Esophagus (tissue), 2 donors: ENCODE measurements around the gene PRSS56. TPM values are rescaled to one million over a fixed set of nuclear protein-coding genes. Genes with fewer than 3 reads are reported as not detected.

ENCODE experiments used
- H3K27ac ChIP-seq, 2 donors: one replicate each; pipeline ENCODE4 v1.5.1; 2013; ENCODE audit warnings: low read depth in 2 of 2, mild to moderate bottlenecking in 2 of 2, inconsistent platforms in 1 of 2, low read length in 1 of 2, moderate library complexity in 1 of 2
- H3K27me3 ChIP-seq, 2 donors: one replicate each; pipeline ENCODE4 v1.6.1; 2013; ENCODE audit warnings: low read length in 2 of 2, control low read depth in 1 of 2, mild to moderate bottlenecking in 1 of 2; ENCODE audit not compliant: insufficient read depth in 2 of 2, control insufficient read depth in 1 of 2
- H3K36me3 ChIP-seq, 2 donors: one replicate each; pipeline ENCODE4 v1.6.1; 2013; ENCODE audit warnings: low read length in 1 of 2; ENCODE audit not compliant: control insufficient read depth in 2 of 2, insufficient read depth in 2 of 2
- H3K4me1 ChIP-seq, 2 donors: one replicate each; pipeline ENCODE4 v1.6.1; 2013; ENCODE audit warnings: low read length in 1 of 2; ENCODE audit not compliant: control insufficient read depth in 2 of 2, insufficient read depth in 2 of 2
- H3K4me3 ChIP-seq, 2 donors: one replicate each; pipeline ENCODE4 v1.5.1; 2013; ENCODE audit warnings: low read length in 2 of 2, mild to moderate bottlenecking in 2 of 2, low read depth in 1 of 2, moderate library complexity in 1 of 2
- H3K9me3 ChIP-seq, 2 donors: one replicate each; pipeline ENCODE4 v1.6.1; 2013; ENCODE audit warnings: mild to moderate bottlenecking in 2 of 2, low read depth in 1 of 2, low read length in 1 of 2, moderate library complexity in 1 of 2; ENCODE audit not compliant: control insufficient read depth in 2 of 2, insufficient read depth in 1 of 2
- WGBS, 2 donors: extraction: QIAGEN DNeasy Blood & Tissue Kit; methylation state at CpG; one replicate each; pipeline ENCODE4 v1.1.7; 2013; 5-methylcytosine and 5-hydroxymethylcytosine counted together
- polyA plus RNA-seq, 2 donors: library from polyadenylated mRNA; stranded (reverse); fragments of 200-250 nt; gene quantifications; one replicate each; pipeline ENCODE4 v1.2.3, GENCODE V29; 2013
- donor health status: healthy with polysubstance abuse.
- donor health status: Bipolar disorder and iron deficiency.

The PRSS56 gene
- polyA plus RNA-seq, 2 donors = not detected

- Histone ChIP-seq H3K4me1 (no peaks in the 10 kb centered on the region), H3K36me3 (no peaks in the 10 kb centered on the region), H3K9me3 (no peaks in the 10 kb centered on the region), H3K4me3 (no peak overlapping the region), H3K27me3 (peaks cover 9 to 19% of the 10 kb centered on the region in 2 donors), H3K27ac (no peak overlapping the region)
- WGBS, 2 donors = 62 to 70% methylated on average over 8 of the region's 8 CpGs
These were observed 27.8 kb upstream of the PRSS56 start for GRCh38 chr2:232492236-232492848.

- Histone ChIP-seq H3K27me3 (peaks cover 5 to 12% of the 10 kb centered on the region in 2 donors), H3K27ac (no peak overlapping the region), H3K9me3 (no peaks in the 10 kb centered on the region), H3K36me3 (no peaks in the 10 kb centered on the region), H3K4me3 (no peak overlapping the region), H3K4me1 (no peaks in the 10 kb centered on the region)
- 85 to 86% methylated on average over 24 of the region's 24 CpGs for WGBS, 2 donors
These were observed 27.1 kb upstream of the PRSS56 start for GRCh38 chr2:232492963-232493700.

DNA sequence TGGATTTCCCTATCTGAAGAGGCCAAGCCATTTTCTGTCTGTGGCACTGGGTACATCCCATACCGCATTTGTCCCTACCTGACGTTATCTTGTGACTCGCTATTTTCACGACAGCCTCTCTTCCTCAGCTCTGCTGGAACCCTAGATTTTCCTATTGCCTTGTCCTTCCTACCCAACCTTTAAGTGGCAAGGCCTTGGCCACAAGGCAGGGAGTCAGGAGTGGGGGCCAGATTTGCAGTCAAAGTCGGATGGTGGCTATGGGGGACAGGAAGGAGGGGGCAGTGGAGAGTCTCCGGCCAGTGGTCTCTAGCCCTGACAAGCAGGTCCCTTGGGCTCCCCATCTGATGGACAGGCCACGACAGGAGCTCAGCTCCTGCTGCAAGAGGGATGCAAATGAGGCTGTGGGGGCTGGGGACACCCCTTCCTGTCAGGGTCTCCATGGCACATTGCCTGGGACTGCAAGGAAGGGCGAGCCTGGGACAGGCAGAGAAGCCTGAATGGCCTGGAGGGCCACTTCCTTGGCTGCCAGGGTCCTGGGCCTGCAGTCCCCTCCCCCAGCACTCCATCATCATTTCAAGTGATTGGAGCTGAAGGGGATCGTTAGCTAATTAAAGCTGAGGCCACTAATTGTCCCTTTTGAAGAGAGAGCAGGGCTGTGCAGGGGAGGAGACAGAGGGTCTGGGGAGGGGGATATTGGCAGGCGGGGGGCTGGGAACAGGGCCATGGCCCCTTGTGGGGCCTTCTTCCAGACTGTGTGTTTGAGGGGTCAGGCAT, 26.3 kb upstream of the PRSS56 start:
- Histone ChIP-seq H3K27me3 (peaks cover 0 to 6% of the 10 kb centered on the region in 2 donors), H3K9me3 (no peaks in the 10 kb centered on the region), H3K36me3 (no peaks in the 10 kb centered on the region), H3K27ac (no peak overlapping the region), H3K4me1 (no peaks in the 10 kb centered on the region), H3K4me3 (no peak overlapping the region)
- 78 to 84% methylated on average over 10 of the region's 10 CpGs for WGBS, 2 donors

- Histone ChIP-seq H3K36me3 (no peaks in the 10 kb centered on the region), H3K4me3 (no peak overlapping the region), H3K27ac (no peak overlapping the region), H3K4me1 (no peaks in the 10 kb centered on the region), H3K9me3 (no peaks in the 10 kb centered on the region), H3K27me3 (peaks cover 0 to under 1% of the 10 kb centered on the region in 2 donors)
- 76 to 77% methylated on average over 5 of the region's 5 CpGs for WGBS, 2 donors
These were observed 25.6 kb upstream of the PRSS56 start for GRCh38 chr2:232494542-232494941.

DNA sequence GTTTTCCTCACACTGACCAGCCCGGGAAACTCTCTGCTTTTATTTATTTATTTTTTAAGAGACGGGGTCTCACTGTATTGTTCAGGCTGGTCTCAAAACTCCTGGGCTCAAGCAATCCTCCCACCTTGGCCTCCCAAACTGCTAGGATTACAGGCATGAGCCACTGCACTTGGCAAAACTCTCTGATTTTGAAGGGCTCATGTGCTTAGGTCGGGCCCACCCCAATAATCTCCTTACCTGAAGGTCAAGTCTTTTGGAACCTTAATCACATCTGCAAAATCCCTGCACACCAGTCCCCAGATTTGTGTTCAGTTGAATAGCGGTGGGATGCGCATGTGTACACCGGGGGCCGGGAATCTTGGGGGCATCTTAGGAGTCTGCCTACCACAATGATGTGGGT, 24.9 kb upstream of the PRSS56 start:
- Histone ChIP-seq H3K36me3 (no peaks in the 10 kb centered on the region), H3K27me3 (no peaks in the 10 kb centered on the region), H3K4me3 (no peak overlapping the region), H3K4me1 (no peaks in the 10 kb centered on the region), H3K27ac (no peak overlapping the region), H3K9me3 (no peaks in the 10 kb centered on the region)
- WGBS, 2 donors = 89% methylated on average over 7 of the region's 7 CpGs

- no peaks in the 10 kb centered on the region for H3K36me3 ChIP-seq
- 72 to 74% methylated on average over 20 of the region's 20 CpGs for WGBS, 2 donors
- no peak overlapping the region for H3K27ac ChIP-seq
- no peak overlapping the region for H3K4me3 ChIP-seq
- H3K9me3 ChIP-seq = no peaks in the 10 kb centered on the region
- H3K4me1 ChIP-seq = no peaks in the 10 kb centered on the region
- no peaks in the 10 kb centered on the region for H3K27me3 ChIP-seq
These were observed 23.5 kb upstream of the PRSS56 start for GRCh38 chr2:232496501-232497270.

DNA sequence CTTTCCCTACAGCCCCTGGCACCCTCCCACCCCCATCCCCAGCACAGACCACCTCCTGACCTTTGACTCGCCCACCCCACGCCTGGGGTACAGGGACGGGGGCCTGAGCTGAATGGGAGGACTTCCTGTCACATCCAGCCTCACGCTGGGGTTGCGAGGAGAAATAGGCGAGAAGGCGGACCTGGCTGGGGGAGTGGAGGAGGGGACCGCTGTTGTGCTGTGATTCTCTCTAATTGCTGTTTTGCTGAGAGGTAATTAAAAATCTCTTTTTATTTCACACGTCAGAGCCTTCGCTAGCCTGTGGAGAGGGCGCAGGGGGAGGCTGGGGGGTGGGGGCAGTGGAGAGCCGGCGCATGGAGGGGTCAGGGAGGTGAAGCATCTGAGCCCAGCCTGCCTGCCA, 22.8 kb upstream of the PRSS56 start:
- 76 to 80% methylated on average over 13 of the region's 13 CpGs for WGBS, 2 donors
- no peaks in the 10 kb centered on the region for H3K9me3 ChIP-seq
- H3K4me1 ChIP-seq = no peaks in the 10 kb centered on the region
- H3K36me3 ChIP-seq = no peaks in the 10 kb centered on the region
- H3K4me3 ChIP-seq = no peak overlapping the region
- no peak overlapping the region for H3K27ac ChIP-seq
- H3K27me3 ChIP-seq = no peaks in the 10 kb centered on the region

DNA sequence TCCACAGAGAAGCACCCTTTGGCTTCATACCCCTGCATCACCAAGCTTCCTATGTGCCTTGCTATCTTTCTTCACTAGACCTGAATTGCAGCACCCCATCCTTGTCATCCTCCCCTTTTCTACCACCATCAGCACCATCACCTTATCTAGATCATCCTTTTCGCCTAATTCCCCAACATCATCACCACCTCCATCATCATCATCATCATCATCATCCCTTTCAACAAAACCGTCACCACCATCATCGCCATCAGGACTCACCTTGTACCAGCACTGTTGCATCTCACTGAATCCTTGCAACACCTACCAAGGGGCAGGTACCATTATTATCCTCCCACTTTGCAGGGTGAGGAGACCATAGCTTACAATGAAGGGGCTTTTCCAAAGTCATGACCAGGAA, 21.7 kb upstream of the PRSS56 start:
- Histone ChIP-seq H3K4me1 (peaks cover 0 to 6% of the 10 kb centered on the region in 2 donors), H3K27ac (no peak overlapping the region), H3K27me3 (peaks cover 3% of the 10 kb centered on the region in 2 donors), H3K9me3 (peaks cover 0 to 2% of the 10 kb centered on the region in 2 donors), H3K36me3 (no peaks in the 10 kb centered on the region), H3K4me3 (no peak overlapping the region)
- 90 to 96% methylated on average over 3 of the region's 3 CpGs for WGBS, 2 donors

- H3K9me3 ChIP-seq = peaks cover 0 to 2% of the 10 kb centered on the region in 2 donors
- H3K36me3 ChIP-seq = no peaks in the 10 kb centered on the region
- H3K27ac ChIP-seq = no peak overlapping the region
- H3K4me3 ChIP-seq = no peak overlapping the region
- H3K4me1 ChIP-seq = peaks cover 0 to 6% of the 10 kb centered on the region in 2 donors
- peaks cover 7 to 12% of the 10 kb centered on the region in 2 donors for H3K27me3 ChIP-seq
- WGBS, 2 donors = 64 to 67% methylated on average over 9 of the region's 9 CpGs
These were observed 18.8 kb upstream of the PRSS56 start for GRCh38 chr2:232501331-232501771.
